OCI-LY1 (cell line): Measurements from ENCODE around the gene MICU1.

Experiments
- H2AFZ ChIP-seq: fragments of 200-600 bp; sonication (generic), shearing (Covaris generic); 2 replicates; pipeline ENCODE4 v1.6.0; 2014; ENCODE audit warnings: antibody characterized with exemption, mild to moderate bottlenecking, low read length
- H3F3A ChIP-seq: fragments of 200-600 bp; sonication (generic), shearing (Covaris generic); 2 replicates; pipeline ENCODE4 v1.6.0; 2014; ENCODE audit warnings: mild to moderate bottlenecking, antibody characterized with exemption, low read length, moderate library complexity; ENCODE audit not compliant: insufficient read depth
- H3K27ac ChIP-seq: fragments of 200-600 bp; sonication (generic); 2 replicates; pipeline ENCODE4 v1.5.1; 2014; ENCODE audit warnings: low read length, mixed run types, mild to moderate bottlenecking, low read depth; ENCODE audit not compliant: poor library complexity, severe bottlenecking
- H3K27me3 ChIP-seq: fragments of 200-600 bp; sonication (generic); 2 replicates; pipeline ENCODE4 v1.6.0; 2014; ENCODE audit warnings: antibody characterized with exemption, mild to moderate bottlenecking, low read length, moderate library complexity; ENCODE audit not compliant: insufficient read depth
- H3K36me3 ChIP-seq: fragments of 200-600 bp; sonication (generic); 2 replicates; pipeline ENCODE4 v1.6.1; 2014; ENCODE audit warnings: mild to moderate bottlenecking, antibody characterized with exemption, low read length, moderate library complexity, mixed read lengths; ENCODE audit not compliant: insufficient read depth
- H3K4me1 ChIP-seq: fragments of 200-600 bp; sonication (generic); 2 replicates; pipeline ENCODE4 v1.5.1; 2014; ENCODE audit warnings: mild to moderate bottlenecking, low read length, moderate library complexity; ENCODE audit not compliant: insufficient read depth, severe bottlenecking
- H3K4me2 ChIP-seq: fragments of 200-600 bp; sonication (generic), shearing (Covaris generic); 2 replicates; pipeline ENCODE4 v1.6.1; 2014; ENCODE audit warnings: low read length
- H3K4me3 ChIP-seq: fragments of 200-600 bp; sonication (generic); 2 replicates; pipeline ENCODE4 v1.5.1; 2014; ENCODE audit warnings: low read length, low read depth, mild to moderate bottlenecking, mixed read lengths; ENCODE audit not compliant: poor library complexity, severe bottlenecking
- H3K79me2 ChIP-seq: fragments of 200-600 bp; shearing (Covaris generic); 2 replicates; pipeline ENCODE4 v1.6.1; 2016; ENCODE audit warnings: mixed run types, low read length, mixed read lengths; ENCODE audit not compliant: insufficient read depth
- H3K9ac ChIP-seq: fragments of 200-600 bp; sonication (generic), shearing (Covaris generic); 2 replicates; pipeline ENCODE4 v1.6.1; 2014; ENCODE audit warnings: mild to moderate bottlenecking, low read length, mixed read lengths
- H3K9me2 ChIP-seq: fragments of 200-600 bp; sonication (generic), shearing (Covaris generic); 2 replicates; pipeline ENCODE4 v1.6.1; 2014; ENCODE audit warnings: low read depth, mild to moderate bottlenecking, low read length, mixed read lengths
- H3K9me3 ChIP-seq: fragments of 200-600 bp; shearing (Covaris generic); 2 replicates; pipeline ENCODE4 v1.6.1; 2014; ENCODE audit warnings: low read length, mixed read lengths
- H4K20me1 ChIP-seq: fragments of 200-600 bp; sonication (generic), shearing (Covaris generic); 2 replicates; pipeline ENCODE4 v1.6.0; 2016; ENCODE audit warnings: mild to moderate bottlenecking, low read length; ENCODE audit not compliant: insufficient read depth
- EZH2 ChIP-seq: fragments of 200-600 bp; sonication (generic), shearing (Covaris generic); IDR thresholded peaks from 2 replicates; pipeline ENCODE4 v1.8.0; 2017; ENCODE audit warnings: borderline replicate concordance, mixed run types, mild to moderate bottlenecking, antibody characterized with exemption, low read length, moderate library complexity, mixed read lengths
- TF ChIP-seq, protein P1 (sequence below): fragments of 200-600 bp; sonication (generic), shearing (Covaris generic); IDR thresholded peaks from 2 replicates; pipeline ENCODE4 v1.5.1; 2017; ENCODE audit warnings: mild to moderate bottlenecking, antibody characterized with exemption, low read length, moderate library complexity, mixed read lengths

Gene MICU1

DNA sequence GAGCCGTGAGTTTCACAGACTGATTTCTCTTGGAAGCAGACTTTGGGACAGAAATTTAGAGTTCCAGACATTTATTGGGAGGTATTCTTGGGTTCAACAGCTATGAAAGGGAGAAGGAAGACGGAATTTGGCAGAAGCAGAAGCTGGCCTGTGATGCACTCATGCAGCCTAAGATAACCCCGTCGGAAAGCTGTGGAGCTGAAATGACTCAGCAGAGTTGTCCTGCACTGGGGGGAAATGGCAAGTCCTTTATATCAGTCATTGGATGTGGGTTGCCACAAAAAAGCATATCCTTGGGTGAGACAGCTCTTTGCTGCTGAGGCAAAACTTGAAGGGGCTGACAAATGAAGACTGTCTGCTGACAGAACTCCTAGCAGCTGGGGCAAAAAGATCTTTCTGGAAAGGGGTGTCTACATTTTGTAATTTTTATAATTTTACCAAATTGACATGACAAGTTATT lies 11.5 kb upstream of the MICU1 start:
- H2AFZ ChIP-seq = no peak overlapping the region
- no peaks in the 10 kb centered on the region for H3K9me2 ChIP-seq
- H3K4me2 ChIP-seq = no peak overlapping the region
- no peaks in the 10 kb centered on the region for H3K27me3 ChIP-seq
- TF ChIP-seq EZH2 = no peak
- TF ChIP-seq, protein P1, sequence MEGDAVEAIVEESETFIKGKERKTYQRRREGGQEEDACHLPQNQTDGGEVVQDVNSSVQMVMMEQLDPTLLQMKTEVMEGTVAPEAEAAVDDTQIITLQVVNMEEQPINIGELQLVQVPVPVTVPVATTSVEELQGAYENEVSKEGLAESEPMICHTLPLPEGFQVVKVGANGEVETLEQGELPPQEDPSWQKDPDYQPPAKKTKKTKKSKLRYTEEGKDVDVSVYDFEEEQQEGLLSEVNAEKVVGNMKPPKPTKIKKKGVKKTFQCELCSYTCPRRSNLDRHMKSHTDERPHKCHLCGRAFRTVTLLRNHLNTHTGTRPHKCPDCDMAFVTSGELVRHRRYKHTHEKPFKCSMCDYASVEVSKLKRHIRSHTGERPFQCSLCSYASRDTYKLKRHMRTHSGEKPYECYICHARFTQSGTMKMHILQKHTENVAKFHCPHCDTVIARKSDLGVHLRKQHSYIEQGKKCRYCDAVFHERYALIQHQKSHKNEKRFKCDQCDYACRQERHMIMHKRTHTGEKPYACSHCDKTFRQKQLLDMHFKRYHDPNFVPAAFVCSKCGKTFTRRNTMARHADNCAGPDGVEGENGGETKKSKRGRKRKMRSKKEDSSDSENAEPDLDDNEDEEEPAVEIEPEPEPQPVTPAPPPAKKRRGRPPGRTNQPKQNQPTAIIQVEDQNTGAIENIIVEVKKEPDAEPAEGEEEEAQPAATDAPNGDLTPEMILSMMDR = no peak
- no peaks in the 10 kb centered on the region for H3K79me2 ChIP-seq
- H3K4me3 ChIP-seq = no peak overlapping the region
- H3K9ac ChIP-seq = no peak overlapping the region
- H3K36me3 ChIP-seq = no peaks in the 10 kb centered on the region
- no peaks in the 10 kb centered on the region for H4K20me1 ChIP-seq
- H3F3A ChIP-seq = no peaks in the 10 kb centered on the region
- no peaks in the 10 kb centered on the region for H3K4me1 ChIP-seq
- H3K9me3 ChIP-seq = no peaks in the 10 kb centered on the region
- no peak overlapping the region for H3K27ac ChIP-seq

DNA sequence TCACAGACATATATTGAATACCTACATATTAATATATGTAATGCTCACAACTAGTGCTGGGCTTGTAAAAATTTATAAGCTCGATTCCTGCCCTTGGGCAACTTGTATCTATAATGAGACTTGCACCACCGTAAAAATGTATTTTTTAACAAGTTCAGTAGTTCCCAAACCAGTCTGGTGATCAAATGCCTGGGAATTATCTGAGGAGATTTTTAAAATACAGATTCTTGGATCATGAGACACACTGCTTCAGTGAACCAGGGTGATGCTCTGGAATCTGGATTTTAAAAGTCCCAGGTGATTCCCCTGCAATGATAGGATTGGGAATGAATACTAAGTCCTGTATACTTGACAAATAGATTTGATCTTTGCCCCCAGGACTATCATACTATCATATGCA lies 4.3 kb upstream of the MICU1 start:
- TF ChIP-seq, protein P1 = no peak
- TF ChIP-seq EZH2 = no peak
- H3K4me2 ChIP-seq = no peak overlapping the region
- H3K36me3 ChIP-seq = no peaks in the 10 kb centered on the region
- no peaks in the 10 kb centered on the region for H3K9me3 ChIP-seq
- peaks cover 5% of the 10 kb centered on the region for H3K79me2 ChIP-seq
- H3K9me2 ChIP-seq = no peaks in the 10 kb centered on the region
- H3K27me3 ChIP-seq = no peaks in the 10 kb centered on the region
- H3F3A ChIP-seq = no peaks in the 10 kb centered on the region
- H3K4me3 ChIP-seq = no peak overlapping the region
- H3K27ac ChIP-seq = no peak overlapping the region
- no peaks in the 10 kb centered on the region for H4K20me1 ChIP-seq
- H3K4me1 ChIP-seq = peaks cover 10% of the 10 kb centered on the region
- no peak overlapping the region for H2AFZ ChIP-seq
- no peak overlapping the region for H3K9ac ChIP-seq

DNA sequence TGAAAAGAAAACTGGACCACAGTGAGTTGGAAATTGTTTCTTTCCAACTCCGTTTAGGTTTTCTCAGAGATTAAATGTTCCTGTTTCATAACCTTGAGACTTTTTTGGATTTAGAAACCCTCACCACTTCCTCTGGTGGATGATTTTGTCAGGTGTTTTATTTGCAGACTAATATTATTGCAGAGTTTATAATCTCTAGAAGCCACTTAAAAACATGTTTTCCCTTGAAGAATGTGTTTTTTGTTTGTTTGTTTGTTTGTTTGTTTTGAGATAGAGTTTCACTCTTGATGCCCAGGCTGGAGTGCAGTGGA lies 520 bp upstream of the MICU1 start:
- H3K4me1 ChIP-seq = peaks cover 23% of the 10 kb centered on the region

More for the DNA sequence above, 520 bp upstream of the MICU1 start:
- Histone ChIP-seq H3K4me2 (peak overlapping the region; percentile 94), H3K9me2 (no peaks in the 10 kb centered on the region), H3K9ac (peak overlapping the region; percentile 67), H3F3A (no peaks in the 10 kb centered on the region), H4K20me1 (no peaks in the 10 kb centered on the region), H2AFZ (peak overlapping the region; percentile 66; the same call in 1 of the 2 replicates), H3K4me3 (peak overlapping the region; percentile 88), H3K27ac (peak overlapping the region; percentile 19), H3K27me3 (no peaks in the 10 kb centered on the region), H3K36me3 (no peaks in the 10 kb centered on the region), H3K9me3 (no peaks in the 10 kb centered on the region), H3K79me2 (peaks cover 19% of the 10 kb centered on the region)
- TF ChIP-seq, protein P1 = no peak
- TF ChIP-seq EZH2 = no peak
